GM18951 (cell line): ENCODE data around the gene TSPAN33.
A peak's percentile ranks its signal among the peaks of the same experiment; 100 is the strongest.
"Not testable (repeated sequence)": the region's sequence is repeated elsewhere in the genome, so short reads cannot be mapped to it uniquely, and the experiment has no call there.

ENCODE experiments used
- POLR2A ChIP-seq: IDR thresholded peaks from 4 replicates; pipeline ENCODE4 v1.6.1; 2011; ENCODE audit warnings: mild to moderate bottlenecking; ENCODE audit not compliant: insufficient read length, insufficient read depth; ENCODE audit errors: extremely low read depth
- in situ Hi-C: fragments of 300-500 bp; cut with MboI; formaldehyde crosslinking; loops from one replicate; pipeline ENCODE4 v1.12.0; 2022; ENCODE audit warnings: low sequenced_read_pairs, mixed read lengths, inconsistent platforms; ENCODE audit not compliant: unreplicated experiment

The TSPAN33 gene, protein sequence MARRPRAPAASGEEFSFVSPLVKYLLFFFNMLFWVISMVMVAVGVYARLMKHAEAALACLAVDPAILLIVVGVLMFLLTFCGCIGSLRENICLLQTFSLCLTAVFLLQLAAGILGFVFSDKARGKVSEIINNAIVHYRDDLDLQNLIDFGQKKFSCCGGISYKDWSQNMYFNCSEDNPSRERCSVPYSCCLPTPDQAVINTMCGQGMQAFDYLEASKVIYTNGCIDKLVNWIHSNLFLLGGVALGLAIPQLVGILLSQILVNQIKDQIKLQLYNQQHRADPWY

DNA sequence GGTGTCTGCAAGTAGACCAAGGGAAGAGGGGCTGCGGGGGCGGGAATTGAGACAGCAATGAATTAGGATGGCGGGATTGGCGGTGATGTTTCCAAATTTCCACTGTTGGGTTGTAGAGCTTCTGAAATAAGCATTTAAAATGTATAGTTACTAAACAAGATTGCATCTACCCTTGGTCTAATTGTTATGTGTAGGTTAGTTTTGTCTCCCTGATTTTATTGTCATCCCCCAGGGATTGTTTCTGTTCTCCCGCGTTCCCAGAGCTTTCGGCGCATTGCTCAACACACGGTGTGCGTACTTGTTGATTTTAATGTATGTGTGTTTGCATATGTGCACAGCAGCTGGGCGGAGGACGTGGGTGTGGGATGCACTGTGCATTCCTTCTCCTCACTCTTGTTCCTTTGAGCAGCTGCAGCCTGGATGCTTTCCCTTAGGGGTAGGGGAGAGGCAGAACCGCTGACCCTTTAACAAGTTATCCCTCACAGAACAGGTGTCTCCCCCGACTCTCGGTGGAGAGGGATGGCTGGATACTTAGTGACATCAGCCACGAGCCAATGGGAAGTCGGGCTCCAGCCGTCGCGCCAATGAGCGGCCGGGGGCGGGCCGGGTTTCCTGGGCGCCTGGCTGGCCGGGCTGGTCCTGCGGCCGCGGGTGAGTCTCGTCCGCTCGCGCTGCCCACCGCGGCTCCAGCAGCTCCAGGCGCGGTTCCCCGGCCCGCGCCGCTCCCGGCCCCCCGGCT, at the start of gene TSPAN33:
Gene TSPAN33, plus strand, starts transcription at position 613 of the 739 bp plus-strand sequence. CDS start 274 bp downstream, outside the sequence.
- peak; percentile 70 for TF ChIP-seq POLR2A
- in situ Hi-C loops = no loop called here

DNA sequence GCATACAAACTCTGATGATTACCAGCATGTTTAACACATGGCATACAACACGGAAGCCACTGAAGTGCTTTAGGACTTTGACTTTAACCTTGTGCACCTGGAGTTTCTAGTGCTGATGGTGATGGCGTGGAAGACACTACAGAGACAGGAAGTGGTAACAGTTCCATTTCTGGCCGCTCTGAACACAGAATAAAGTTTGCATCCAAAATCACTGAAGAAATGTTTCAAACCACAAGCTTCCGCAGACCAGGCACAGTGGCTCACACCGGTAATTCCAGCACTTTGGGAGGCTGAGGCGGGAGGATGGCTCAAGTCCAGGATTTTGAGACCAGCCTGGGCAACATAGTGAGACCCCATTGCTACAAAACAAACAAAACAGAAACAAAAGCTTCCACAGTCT, 49.2 kb upstream of the TSPAN33 start:
- TF ChIP-seq POLR2A = no peak
- in situ Hi-C loops = loop anchor here (10.0 kb wide), 1 partner anchor 190 kb away; no protein-coding TSS in a partner anchor

DNA sequence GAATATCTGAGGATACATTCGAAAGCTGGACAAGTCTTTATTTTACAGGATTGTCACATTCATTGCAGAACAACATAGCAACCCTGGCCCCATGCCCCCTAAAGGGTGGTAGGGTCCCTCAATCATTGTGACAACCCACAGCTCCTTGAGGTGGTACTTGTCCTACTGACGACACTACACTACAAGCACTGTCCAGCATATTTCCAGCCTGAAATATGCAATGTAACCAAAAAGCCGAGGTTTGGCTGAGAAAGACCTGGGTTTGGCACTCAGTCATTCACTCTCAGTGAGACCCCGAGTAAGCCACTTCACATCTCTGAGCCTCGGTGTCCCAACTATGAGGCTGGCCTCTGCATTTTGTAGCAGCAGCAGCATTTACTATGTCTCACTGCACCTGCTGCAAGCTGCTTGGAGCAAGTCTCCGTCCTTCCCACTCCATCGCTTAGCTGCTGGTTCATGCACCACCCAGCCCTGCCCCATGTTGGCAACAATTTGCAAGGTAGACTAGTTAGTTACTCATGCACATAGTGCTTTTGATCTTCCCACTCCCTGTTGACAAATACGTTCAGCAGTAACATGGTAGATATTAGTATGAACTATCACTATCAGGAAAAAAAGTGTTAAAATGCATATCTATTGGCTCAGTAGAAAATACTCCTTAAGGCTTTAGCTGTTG, 46.0 kb upstream of the TSPAN33 start:
- in situ Hi-C loops = loop anchor here (10.0 kb wide), 1 partner anchor 194 kb away; no protein-coding TSS in a partner anchor

DNA sequence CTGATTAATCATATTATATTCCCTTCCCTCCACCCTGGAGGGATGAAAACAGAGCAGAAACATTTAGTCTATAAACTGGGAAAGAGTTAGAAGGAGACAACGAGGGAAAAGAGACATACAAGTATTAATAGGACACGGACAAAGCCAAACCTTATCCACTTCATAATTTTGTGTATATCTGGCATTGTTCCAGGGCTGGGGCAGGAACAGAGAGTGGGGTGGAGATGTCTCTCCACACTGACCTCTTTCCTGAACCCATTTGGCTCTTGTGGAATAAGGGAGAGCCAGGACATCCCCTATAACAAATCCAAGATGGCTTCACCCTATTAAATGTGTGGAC, 43.7 kb upstream of the TSPAN33 start:
- TF ChIP-seq POLR2A = no peak
- in situ Hi-C loops = no loop called here

More for the DNA sequence above, 46.0 kb upstream of the TSPAN33 start:
- TF ChIP-seq POLR2A = no peak

DNA sequence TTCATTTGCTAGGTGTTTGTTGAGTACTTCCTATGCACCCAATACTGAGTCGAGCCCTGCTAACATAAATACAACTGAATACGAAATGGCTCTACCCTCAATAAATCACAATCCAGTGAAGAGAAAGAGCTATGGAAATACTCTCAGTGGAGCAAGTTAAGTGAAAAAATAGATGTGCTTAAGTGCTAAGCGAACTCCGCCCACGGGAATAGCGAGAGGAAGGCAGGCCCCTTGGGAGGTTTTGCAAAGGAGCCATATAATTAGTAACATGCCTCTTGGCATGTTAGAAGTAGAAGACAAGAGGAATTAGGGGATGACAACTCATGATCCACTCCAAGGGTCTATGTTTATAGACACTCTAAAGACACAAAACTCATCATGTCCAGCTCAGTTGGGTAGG, 42.8 kb upstream of the TSPAN33 start:
- in situ Hi-C loops = no loop called here

DNA sequence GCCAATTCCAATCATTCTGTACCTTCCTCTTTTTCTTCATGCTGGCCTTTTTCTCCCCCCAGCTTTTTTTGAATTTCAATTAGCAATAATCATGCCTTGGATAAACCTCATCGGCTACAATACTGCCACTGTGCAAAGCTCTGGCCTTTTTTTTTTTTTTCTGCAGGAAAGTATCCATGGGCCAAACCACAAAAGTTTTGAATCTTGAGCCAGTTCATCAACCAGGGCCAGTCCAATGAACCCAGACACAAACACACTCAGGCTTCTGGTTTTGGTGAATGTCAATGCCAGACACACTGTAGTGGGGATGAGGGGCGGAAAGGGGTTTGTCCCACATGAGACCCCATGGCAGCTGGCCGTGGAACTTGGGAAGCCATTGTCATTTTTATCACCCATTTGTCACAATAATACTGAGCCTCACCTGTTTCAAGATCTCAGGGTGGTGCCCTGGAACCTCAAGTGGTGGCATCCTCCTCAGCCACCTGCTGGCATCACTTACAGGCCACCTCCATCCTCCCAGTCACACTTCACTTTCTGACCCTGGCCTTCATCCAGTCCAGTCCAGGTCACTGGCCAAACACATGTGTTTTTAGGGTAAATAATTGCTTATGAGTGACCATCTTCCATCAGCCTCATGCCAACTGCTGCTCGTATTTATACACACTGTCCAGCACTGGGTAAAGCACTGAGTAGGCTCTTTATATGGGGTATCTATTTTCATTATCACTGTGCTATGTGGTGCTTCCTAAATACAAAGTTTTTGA, 40.8 kb upstream of the TSPAN33 start:
- in situ Hi-C loops = no loop called here
- no peak for TF ChIP-seq POLR2A

More for the DNA sequence above, 42.8 kb upstream of the TSPAN33 start:
- no peak for TF ChIP-seq POLR2A

DNA sequence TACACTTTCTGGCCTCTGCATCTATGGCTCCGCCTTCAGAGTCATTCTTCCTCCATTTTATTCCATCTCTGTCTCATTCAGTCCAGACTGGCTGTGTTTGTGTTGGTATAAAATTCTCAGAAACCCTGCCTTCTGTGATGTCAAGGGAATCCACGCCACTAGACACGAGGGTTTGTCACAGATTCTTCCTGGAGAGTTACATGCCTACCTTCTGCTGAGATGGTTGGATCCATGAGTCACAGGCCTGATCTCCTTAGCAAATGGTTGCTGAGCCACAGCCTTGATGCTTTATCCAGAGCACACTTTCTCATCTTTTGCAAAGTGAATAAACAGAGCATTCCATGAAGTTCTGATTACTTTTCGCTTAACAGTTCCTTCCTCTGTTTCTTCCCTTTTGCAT, 35.9 kb upstream of the TSPAN33 start:
- no peak for TF ChIP-seq POLR2A
- in situ Hi-C loops = no loop called here

DNA sequence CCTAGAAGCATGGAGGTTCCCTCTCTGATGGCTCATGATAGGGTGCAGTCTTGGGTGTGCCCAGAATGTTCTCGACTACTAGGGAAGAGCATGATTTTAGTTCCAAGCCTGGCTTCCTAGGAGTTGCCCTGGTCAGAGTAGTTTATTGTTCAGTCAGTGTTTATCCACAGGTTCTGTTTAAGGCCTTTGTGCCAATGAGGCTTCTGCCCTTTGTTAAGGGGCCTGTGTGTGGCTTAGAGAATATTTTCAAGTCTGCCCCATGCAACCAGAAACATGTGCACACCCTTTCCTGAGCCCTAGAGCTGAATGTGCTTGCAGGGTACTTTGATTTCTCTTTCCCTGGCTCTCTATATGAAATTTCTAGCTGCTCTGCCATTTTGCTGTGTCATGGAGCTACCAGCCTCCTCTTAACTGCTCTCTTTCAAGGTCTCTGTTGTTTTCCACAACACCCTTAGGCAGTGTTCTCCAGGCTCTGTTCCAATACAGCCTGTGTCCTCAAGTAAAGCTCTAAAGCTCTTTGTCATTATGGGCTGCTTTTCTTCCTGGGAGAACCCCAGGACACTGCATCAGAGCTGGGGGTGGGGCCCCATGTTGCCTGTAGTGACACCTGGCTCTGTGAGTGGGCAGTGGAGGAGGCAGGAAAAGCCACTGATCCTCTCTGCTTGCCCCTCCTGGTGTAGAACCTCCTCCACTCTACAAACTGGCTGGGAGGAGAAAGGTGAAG, 34.1 kb upstream of the TSPAN33 start:
- no peak for TF ChIP-seq POLR2A
- in situ Hi-C loops = no loop called here

DNA sequence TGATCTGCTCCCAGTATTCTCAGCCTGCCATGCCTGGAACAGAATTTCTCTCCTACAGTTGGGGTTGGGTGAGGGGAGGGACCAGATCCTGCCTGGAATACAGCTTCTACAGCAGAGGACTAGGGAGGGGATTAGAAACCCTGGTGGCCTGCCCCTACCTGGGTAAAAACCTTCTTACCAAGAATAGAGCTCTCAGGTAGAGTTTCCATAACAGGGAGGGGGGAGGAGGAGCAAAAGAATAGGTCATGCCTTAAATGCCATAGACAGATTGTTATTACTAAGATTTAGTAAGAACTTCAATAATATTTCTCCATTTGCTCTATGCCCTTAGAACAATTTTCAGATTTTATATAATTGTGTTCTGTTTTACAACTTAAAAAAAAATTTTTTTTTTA, 33.5 kb upstream of the TSPAN33 start:
- no peak for TF ChIP-seq POLR2A
- in situ Hi-C loops = no loop called here

DNA sequence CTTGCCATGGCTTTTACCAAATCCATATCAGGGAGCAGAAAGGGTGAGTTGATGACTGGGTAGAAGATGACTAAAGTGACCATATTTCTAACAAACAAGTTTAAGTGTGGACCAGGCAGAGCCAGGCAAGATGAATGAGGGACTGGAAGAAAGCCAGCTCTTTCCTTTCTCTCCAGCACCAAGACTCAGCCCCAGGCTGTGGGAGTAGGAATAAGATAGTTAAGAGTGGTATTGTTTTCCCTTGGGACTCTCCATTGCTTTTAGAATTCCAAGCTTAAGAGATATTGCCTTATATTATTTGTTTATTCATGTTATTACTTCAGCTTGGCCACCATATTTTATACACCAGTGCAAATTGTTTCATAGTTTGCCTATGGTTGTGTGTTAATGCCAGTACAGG, 28.8 kb upstream of the TSPAN33 start:
- TF ChIP-seq POLR2A = no peak
- in situ Hi-C loops = no loop called here

DNA sequence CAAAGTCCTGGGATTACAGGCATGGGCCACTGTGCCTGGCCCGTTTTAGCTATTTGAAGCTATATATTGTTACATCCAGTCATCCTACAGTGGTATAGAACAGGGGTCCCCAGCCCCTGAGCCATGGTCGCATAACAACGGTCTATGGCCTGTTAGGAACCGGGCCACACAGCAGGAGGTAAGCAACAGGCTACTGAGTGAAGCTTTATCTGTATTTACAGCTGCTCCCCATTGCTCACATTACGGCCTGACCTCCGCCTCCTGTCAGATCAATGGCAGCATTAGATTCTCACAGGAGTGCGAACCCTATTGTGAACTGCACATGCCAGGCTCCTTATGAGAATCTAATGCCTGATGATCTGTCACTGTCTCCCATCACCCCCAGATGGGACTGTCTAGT, 26.3 kb upstream of the TSPAN33 start:
- no peak for TF ChIP-seq POLR2A
- in situ Hi-C loops = no loop called here

DNA sequence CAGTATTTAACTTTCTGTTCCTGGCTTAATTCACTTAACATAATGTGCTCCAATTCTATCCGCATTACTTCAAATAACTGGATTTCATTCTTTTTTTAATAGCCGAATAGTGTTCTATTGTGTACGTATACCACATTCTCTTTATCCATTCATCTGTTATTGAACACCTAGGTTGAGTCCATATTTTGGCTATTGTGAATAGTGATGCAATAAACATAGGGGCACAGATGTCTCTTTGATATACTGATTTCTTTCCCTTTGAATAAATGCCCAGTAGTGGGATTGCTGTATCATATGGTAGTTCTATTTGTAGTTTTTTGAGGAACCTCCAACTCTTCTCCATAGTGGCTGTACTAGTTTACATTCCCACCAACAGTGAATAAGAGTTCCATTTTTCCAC, 25.5 kb upstream of the TSPAN33 start:
- in situ Hi-C loops = no loop called here
- no peak for TF ChIP-seq POLR2A

DNA sequence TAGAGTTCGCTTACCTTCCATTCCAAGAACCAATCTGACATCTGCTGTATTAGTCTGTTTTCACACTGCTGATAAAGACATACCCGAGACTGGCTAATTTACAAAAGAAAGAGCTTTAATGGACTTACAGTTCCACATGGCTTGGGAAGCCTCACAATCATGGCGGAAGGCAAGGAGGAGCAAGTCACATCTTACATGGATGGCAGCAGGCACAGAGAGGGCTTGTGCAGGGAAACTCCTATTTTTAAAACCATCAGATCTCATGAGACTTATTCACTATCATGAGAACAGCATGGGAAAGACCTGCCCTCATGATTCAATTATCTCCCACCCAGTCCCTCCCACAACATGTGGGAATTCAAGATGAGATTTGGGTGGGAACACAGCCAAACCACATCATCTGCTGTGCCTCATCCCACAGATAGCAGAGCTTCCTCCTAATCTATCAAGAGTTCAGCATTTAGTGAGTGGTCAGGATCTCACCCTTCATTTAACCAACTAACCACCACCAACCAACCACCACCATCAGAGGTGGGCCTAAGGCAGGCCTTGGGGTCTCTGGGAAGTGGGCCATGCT, 22.9 kb upstream of the TSPAN33 start:
- in situ Hi-C loops = not testable (repeated sequence)
